ENCODE results near the gene LEMD2.

Gene LEMD2

GRCh38 chr6:33756211-33756954, 32.5 kb downstream of the LEMD2 start:
- TF ChIP-seq CTCF (IDR thresholded peaks at IDR 0.05), result no peak
- no peak for DNase-seq (ENCODE audit: low spot score)
- Histone ChIP-seq H3K27ac (no peak overlapping the region), H3K4me3 (no peak overlapping the region)

- no peak for TF ChIP-seq CTCF (IDR thresholded peaks at IDR 0.05)
- H3K4me3 ChIP-seq, result no peak overlapping the region
- H3K27ac ChIP-seq, result no peak overlapping the region
- no peak for DNase-seq (ENCODE audit: low spot score)
Measured at GRCh38 chr6:33755070-33755869, 33.7 kb downstream of the LEMD2 start.

- TF ChIP-seq CTCF (IDR thresholded peaks at IDR 0.05), result no peak
- H3K4me3 ChIP-seq, result no peak overlapping the region
- no peak overlapping the region for H3K27ac ChIP-seq
- DNase-seq (ENCODE audit: low spot score), result no peak
Measured at GRCh38 chr6:33754222-33754621, 34.7 kb downstream of the LEMD2 start.

GRCh38 chr6:33752646-33753015, 36.3 kb downstream of the LEMD2 start:
- Histone ChIP-seq H3K4me3 (no peak overlapping the region), H3K27ac (no peak overlapping the region)
- no peak for TF ChIP-seq CTCF (IDR thresholded peaks at IDR 0.05)
- DNase-seq (ENCODE audit: low spot score), result no peak

GRCh38 chr6:33751771-33752645, 36.9 kb downstream of the LEMD2 start:
- TF ChIP-seq CTCF (IDR thresholded peaks at IDR 0.05), result no peak
- Histone ChIP-seq H3K27ac (no peak overlapping the region), H3K4me3 (no peak overlapping the region)
- no peak for DNase-seq (ENCODE audit: low spot score)

- H3K4me3 ChIP-seq, result no peak overlapping the region
- no peak for DNase-seq (ENCODE audit: low spot score)
- H3K27ac ChIP-seq, result no peak overlapping the region
- TF ChIP-seq CTCF (IDR thresholded peaks at IDR 0.05), result no peak
Measured at GRCh38 chr6:33750244-33750991, 38.5 kb downstream of the LEMD2 start.

All from coronary artery (tissue), 2 donors.